CD8-positive, alpha-beta memory T cell (primary cell): ENCODE results near the gene PTGFR. TPM values are rescaled to one million over a fixed set of nuclear protein-coding genes. Genes with fewer than 3 reads are reported as not detected.

Experiments used
- CTCF ChIA-PET: fragments of 350-600 bp; sonication (Branson Sonifier 250); formaldehyde crosslinking; loops from one replicate; lab custom pipeline; 2021; ENCODE audit warnings: antibody characterized with exemption; lab: Charles Lee
- POLR2A ChIA-PET: fragments of 350-600 bp; sonication (Branson Sonifier 250); formaldehyde crosslinking; loops from one replicate; lab custom pipeline; 2021; ENCODE audit warnings: antibody characterized with exemption; lab: Charles Lee
- DNase-seq, 5 donors: peaks; one replicate each; pipeline versions ENCODE4 v3.0.0 to v3.0.0-alpha.2; 2020 to 2022; ENCODE audit warnings: mixed read lengths in 1 of 5
- H3K27ac ChIP-seq: one replicate; pipeline ENCODE4 v1.7.0; 2013; ENCODE audit warnings: low read depth, mild to moderate bottlenecking, low read length, moderate library complexity
- H3K27me3 ChIP-seq: 2 replicates; pipeline ENCODE4 v1.7.0; 2013; ENCODE audit warnings: low read length, mild to moderate bottlenecking; ENCODE audit not compliant: insufficient read depth, poor library complexity, severe bottlenecking
- H3K36me3 ChIP-seq: 2 replicates; pipeline ENCODE4 v1.7.0; 2013; ENCODE audit warnings: mild to moderate bottlenecking, low read length, moderate library complexity; ENCODE audit not compliant: insufficient read depth
- H3K4me1 ChIP-seq: 2 replicates; pipeline ENCODE4 v1.7.0; 2013; ENCODE audit warnings: mild to moderate bottlenecking, low read length, moderate library complexity; ENCODE audit not compliant: insufficient read depth
- H3K4me3 ChIP-seq: 2 replicates; pipeline ENCODE4 v1.7.0; 2013; ENCODE audit warnings: mild to moderate bottlenecking, low read length
- H3K9me3 ChIP-seq: 2 replicates; pipeline ENCODE4 v1.7.0; 2013; ENCODE audit warnings: mild to moderate bottlenecking, low read length
- H3K27ac Mint-ChIP-seq, 8 donors: one replicate each; pipeline ENCODE4 v1.8.0; 2020 to 2021; ENCODE audit warnings: mixed read lengths in 8 of 8, mild to moderate bottlenecking in 6 of 8, inconsistent platforms in 3 of 8, moderate library complexity in 3 of 8
- H3K27me3 Mint-ChIP-seq, 2 donors: one replicate each; pipeline ENCODE4 v1.8.0; 2020 to 2021; ENCODE audit warnings: mixed read lengths in 2 of 2, mild to moderate bottlenecking in 1 of 2, moderate library complexity in 1 of 2
- H3K36me3 Mint-ChIP-seq, 3 donors: one replicate each; pipeline ENCODE4 v1.8.0; 2020 to 2021; ENCODE audit warnings: mixed read lengths in 3 of 3, inconsistent platforms in 1 of 3, mild to moderate bottlenecking in 1 of 3
- H3K4me1 Mint-ChIP-seq, 3 donors: one replicate each; pipeline ENCODE4 v1.8.0; 2020 to 2021; ENCODE audit warnings: mixed read lengths in 3 of 3, inconsistent platforms in 1 of 3, mild to moderate bottlenecking in 1 of 3
- H3K4me3 Mint-ChIP-seq, 7 donors: one replicate each; pipeline ENCODE4 v1.8.0; 2020 to 2021; ENCODE audit warnings: mixed read lengths in 7 of 7, mild to moderate bottlenecking in 6 of 7, moderate library complexity in 4 of 7, inconsistent platforms in 2 of 7
- H3K9me3 Mint-ChIP-seq, 5 donors: one replicate each; pipeline ENCODE4 v1.8.0; 2020 to 2022; ENCODE audit warnings: mixed read lengths in 5 of 5, mild to moderate bottlenecking in 3 of 5, moderate library complexity in 2 of 5, inconsistent platforms in 1 of 5
- polyA plus RNA-seq: library from polyadenylated mRNA; unstranded; fragments of 300-500 nt; fragmentation: Illumina TruSeq; gene quantifications from one replicate; pipeline ENCODE4 v1.2.3, GENCODE V29; 2021
- total RNA-seq, 2 experiments: library from RNA; stranded (reverse); gene quantifications; one replicate each; pipeline ENCODE4 v1.2.3, GENCODE V29; 2021

The PTGFR gene, protein sequence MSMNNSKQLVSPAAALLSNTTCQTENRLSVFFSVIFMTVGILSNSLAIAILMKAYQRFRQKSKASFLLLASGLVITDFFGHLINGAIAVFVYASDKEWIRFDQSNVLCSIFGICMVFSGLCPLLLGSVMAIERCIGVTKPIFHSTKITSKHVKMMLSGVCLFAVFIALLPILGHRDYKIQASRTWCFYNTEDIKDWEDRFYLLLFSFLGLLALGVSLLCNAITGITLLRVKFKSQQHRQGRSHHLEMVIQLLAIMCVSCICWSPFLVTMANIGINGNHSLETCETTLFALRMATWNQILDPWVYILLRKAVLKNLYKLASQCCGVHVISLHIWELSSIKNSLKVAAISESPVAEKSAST
- not detected for total RNA-seq
- polyA plus RNA-seq = not detected

DNA sequence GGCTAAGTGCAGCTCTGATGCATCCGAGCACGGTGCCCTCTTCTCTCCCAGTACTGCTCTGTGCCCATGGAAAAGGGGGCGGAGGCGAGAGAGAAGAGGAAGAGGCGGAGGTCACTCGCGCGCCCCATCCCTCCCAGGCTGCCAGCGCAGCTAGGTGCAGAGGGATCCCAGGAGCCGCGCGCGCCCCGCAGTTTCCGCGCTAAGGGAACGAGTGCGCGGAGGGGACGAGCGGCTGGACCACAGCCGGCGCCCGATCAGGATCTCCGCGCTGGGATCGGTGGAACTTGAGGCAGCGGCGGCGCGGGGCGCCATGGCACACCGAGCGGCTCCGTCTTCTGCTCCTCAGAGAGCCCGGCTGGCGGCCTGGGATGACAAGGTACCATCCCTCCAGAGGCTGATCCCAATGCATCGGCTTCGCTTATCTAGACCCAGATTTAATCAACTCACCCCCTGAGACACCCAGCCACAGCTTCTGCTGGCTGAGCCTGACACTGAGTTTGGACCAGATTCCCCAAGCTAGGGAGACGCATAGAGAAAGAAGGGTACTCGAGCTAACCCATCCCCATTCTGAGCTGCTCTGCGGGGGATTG is at the start of gene PTGFR:
Gene PTGFR (plus strand): TSS at position 114 of the 590 bp plus-strand sequence. CDS start 1,770 bp downstream, outside the sequence.
- POLR2A ChIA-PET = no interaction called here
- Histone ChIP-seq H3K36me3 (no peaks in the 10 kb centered on the region), H3K4me3 (no peak within 1 kb of the TSS), H3K4me1 (no peaks in the 10 kb centered on the region), H3K27me3 (no peaks in the 10 kb centered on the region), H3K27ac (no peak within 1 kb of the TSS), H3K9me3 (no peaks in the 10 kb centered on the region)
- H3K9me3 Mint-ChIP-seq = peaks cover 3 to 17% (median 4%) of the 10 kb centered on the region in 5 donors
- DNase-seq = no peak
- peaks cover 11 to 28% of the 10 kb centered on the region in 2 donors for H3K27me3 Mint-ChIP-seq
- no peak within 1 kb of the TSS for H3K4me3 Mint-ChIP-seq
- H3K4me1 Mint-ChIP-seq = peaks cover 0 to 3% (median 0%) of the 10 kb centered on the region in 3 donors
- H3K36me3 Mint-ChIP-seq = no peaks in the 10 kb centered on the region
- no peak within 1 kb of the TSS for H3K27ac Mint-ChIP-seq
- CTCF ChIA-PET = no interaction called here

DNA sequence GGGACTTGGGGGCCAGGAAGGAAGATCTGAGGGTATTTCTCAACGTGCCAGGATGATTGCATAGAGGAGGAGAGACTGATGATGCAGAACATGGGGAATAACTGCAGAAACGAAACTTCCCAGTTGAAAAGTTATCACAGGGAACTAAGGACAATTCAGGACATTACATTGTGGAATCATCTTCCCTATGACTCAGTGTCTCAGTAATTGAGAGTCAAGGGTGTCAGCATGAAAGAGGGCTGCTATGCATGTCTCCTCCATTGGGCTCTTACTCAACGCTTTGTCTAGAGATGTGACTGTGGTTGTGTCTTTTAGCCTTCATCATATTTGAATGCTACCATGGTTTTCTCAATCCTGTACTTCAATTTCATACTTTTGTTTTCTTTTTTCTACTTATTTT is 48.9 kb upstream of the PTGFR start:
- no peaks in the 10 kb centered on the region for H3K36me3 ChIP-seq
- DNase-seq = no peak
- Mint-ChIP-seq H3K9me3 (peaks cover 0 to 2% (median under 1%) of the 10 kb centered on the region in 5 donors), H3K27me3 (no peaks in the 10 kb centered on the region), H3K4me1 (no peaks in the 10 kb centered on the region), H3K36me3 (no peaks in the 10 kb centered on the region), H3K27ac (no peak overlapping the region), H3K4me3 (no peak overlapping the region)
- no peaks in the 10 kb centered on the region for H3K27me3 ChIP-seq
- ChIA-PET CTCF (no interaction called here), POLR2A (no interaction called here)
- no peak overlapping the region for H3K4me3 ChIP-seq
- H3K9me3 ChIP-seq = no peaks in the 10 kb centered on the region
- H3K4me1 ChIP-seq = no peaks in the 10 kb centered on the region
- no peak overlapping the region for H3K27ac ChIP-seq

DNA sequence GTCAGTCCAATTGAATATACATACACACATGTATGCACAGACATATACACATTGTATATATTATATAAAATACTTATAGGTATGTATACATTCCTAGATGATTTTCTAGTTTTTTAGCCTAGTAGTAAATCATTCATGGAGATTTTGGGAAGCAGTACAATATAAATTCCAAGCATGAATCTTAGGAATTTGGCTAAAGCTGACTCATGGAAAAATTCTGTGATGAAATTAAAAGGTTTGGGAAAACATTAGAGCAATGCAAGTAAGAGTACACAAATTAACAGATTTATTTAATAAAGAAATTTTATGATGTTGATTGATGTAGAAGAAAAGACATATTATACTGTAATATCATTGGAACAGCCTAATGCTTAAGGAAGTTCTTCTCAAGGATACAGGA is 43.7 kb upstream of the PTGFR start:
- Mint-ChIP-seq H3K4me3 (no peak overlapping the region), H3K27ac (no peak overlapping the region), H3K27me3 (no peaks in the 10 kb centered on the region), H3K36me3 (no peaks in the 10 kb centered on the region), H3K4me1 (no peaks in the 10 kb centered on the region), H3K9me3 (peaks cover 0 to 3% (median 0%) of the 10 kb centered on the region in 5 donors)
- CTCF ChIA-PET = no interaction called here
- Histone ChIP-seq H3K4me3 (no peak overlapping the region), H3K36me3 (no peaks in the 10 kb centered on the region), H3K4me1 (no peaks in the 10 kb centered on the region), H3K9me3 (no peaks in the 10 kb centered on the region), H3K27ac (no peak overlapping the region), H3K27me3 (no peaks in the 10 kb centered on the region)
- DNase-seq = no peak
- POLR2A ChIA-PET = no interaction called here

DNA sequence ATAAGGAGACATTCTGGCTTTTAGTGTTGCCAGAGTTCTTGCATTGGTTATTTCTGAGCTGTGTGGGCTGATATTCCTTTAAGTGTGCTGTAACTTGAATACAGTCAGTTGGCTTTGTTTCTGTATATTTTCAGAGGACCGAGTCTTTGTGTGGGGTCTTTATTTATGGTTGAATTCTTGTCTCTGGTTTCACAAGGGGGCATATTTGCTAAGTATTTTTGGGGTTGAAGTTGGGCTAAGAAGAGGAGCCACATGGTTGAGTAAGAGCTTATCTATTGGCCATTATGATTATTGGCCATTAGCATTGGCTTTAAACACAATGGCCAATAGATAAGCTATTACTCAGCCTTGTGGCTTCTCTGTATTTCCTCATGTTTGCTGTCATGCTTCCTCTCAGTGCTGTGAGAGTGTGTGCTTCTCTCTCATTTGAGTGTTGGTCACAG is 26.3 kb upstream of the PTGFR start:
- no peaks in the 10 kb centered on the region for H3K36me3 ChIP-seq
- Mint-ChIP-seq H3K4me3 (no peak overlapping the region), H3K27me3 (peaks cover 0 to 4% of the 10 kb centered on the region in 2 donors), H3K36me3 (no peaks in the 10 kb centered on the region), H3K27ac (no peak overlapping the region), H3K9me3 (peaks cover 19 to 37% (median 28%) of the 10 kb centered on the region in 5 donors), H3K4me1 (no peaks in the 10 kb centered on the region)
- ChIA-PET CTCF (no interaction called here), POLR2A (no interaction called here)
- H3K27ac ChIP-seq = no peak overlapping the region
- H3K27me3 ChIP-seq = no peaks in the 10 kb centered on the region
- H3K9me3 ChIP-seq = no peaks in the 10 kb centered on the region
- DNase-seq = no peak
- no peaks in the 10 kb centered on the region for H3K4me1 ChIP-seq
- H3K4me3 ChIP-seq = no peak overlapping the region

DNA sequence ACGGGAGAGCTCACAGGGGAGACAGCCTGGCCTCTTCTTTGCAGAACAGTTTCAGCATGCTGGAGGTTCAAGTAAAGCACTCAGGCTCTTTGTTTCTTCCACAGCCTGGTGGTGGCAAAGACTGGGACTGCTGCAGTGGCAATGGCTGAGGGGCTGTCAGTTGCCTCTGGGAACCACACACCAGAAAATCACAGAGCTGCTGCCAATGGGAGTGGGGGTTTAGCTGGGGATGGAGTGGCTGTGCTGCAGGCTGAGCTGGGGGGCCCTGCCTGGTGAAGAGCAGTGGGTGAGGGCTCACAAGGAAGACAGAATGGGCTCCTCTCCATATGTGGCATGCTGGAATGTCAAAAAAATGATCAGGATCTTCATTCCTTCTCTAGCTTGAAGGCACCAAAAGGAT is 25.6 kb upstream of the PTGFR start:
- H3K4me1 Mint-ChIP-seq = no peaks in the 10 kb centered on the region
- peaks cover 0 to 4% of the 10 kb centered on the region in 2 donors for H3K27me3 Mint-ChIP-seq
- ChIA-PET CTCF (no interaction called here), POLR2A (no interaction called here)
- Histone ChIP-seq H3K9me3 (no peaks in the 10 kb centered on the region), H3K36me3 (no peaks in the 10 kb centered on the region), H3K4me1 (no peaks in the 10 kb centered on the region), H3K27ac (no peak overlapping the region), H3K27me3 (no peaks in the 10 kb centered on the region), H3K4me3 (no peak overlapping the region)
- H3K4me3 Mint-ChIP-seq = no peak overlapping the region
- peaks cover 19 to 37% (median 28%) of the 10 kb centered on the region in 5 donors for H3K9me3 Mint-ChIP-seq
- H3K27ac Mint-ChIP-seq = no peak overlapping the region
- H3K36me3 Mint-ChIP-seq = no peaks in the 10 kb centered on the region
- no peak for DNase-seq

DNA sequence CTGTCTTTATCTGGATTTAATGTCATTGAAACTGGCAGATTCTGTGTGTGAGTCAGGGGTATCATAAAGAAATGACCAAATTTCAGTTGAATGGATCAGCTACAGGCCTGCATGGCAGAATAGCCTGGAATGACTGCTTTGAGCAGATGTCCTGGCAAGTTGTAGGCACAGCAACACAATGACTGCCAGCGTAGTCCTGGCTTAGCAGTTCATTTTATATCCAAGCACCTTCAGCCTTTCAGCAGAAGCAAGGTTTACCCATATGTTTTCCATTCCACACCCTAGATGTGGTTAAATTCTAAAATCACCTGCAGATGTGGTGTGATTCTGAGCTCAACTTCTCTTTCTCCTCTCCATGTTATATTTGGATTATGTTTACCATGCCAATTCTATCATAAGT is 22.3 kb upstream of the PTGFR start:
- Mint-ChIP-seq H3K27me3 (peaks cover 0 to 4% of the 10 kb centered on the region in 2 donors), H3K9me3 (peaks cover 0 to 14% (median 3%) of the 10 kb centered on the region in 5 donors), H3K36me3 (no peaks in the 10 kb centered on the region), H3K4me3 (no peak overlapping the region), H3K27ac (no peak overlapping the region), H3K4me1 (no peaks in the 10 kb centered on the region)
- no peak overlapping the region for H3K27ac ChIP-seq
- CTCF ChIA-PET = no interaction called here
- no peaks in the 10 kb centered on the region for H3K9me3 ChIP-seq
- H3K4me1 ChIP-seq = no peaks in the 10 kb centered on the region
- H3K4me3 ChIP-seq = no peak overlapping the region
- no peaks in the 10 kb centered on the region for H3K36me3 ChIP-seq
- POLR2A ChIA-PET = no interaction called here
- no peak for DNase-seq
- H3K27me3 ChIP-seq = no peaks in the 10 kb centered on the region

DNA sequence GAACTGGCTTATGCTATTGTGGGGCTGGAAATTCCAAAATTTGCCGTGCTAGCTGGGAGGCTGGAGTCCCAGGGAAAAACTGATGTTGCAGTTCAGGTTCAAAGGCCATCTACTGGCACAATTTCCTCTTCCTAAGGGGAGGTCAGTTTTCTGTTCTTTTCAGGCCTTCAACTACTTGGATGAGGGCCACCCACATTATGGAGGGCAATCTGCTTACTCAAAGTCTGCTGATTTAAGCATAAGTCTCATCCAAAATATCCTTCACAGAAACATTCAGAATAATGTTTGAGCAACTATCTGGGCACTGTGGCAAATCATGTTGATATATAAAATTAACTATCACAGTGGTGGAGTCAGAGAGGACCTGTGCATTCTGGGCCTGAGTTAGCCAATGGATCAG is 21.2 kb upstream of the PTGFR start:
- H3K9me3 ChIP-seq = no peaks in the 10 kb centered on the region
- H3K4me1 Mint-ChIP-seq = no peaks in the 10 kb centered on the region
- no peaks in the 10 kb centered on the region for H3K4me1 ChIP-seq
- no peak overlapping the region for H3K4me3 ChIP-seq
- peaks cover 0 to 2% of the 10 kb centered on the region in 2 donors for H3K27me3 Mint-ChIP-seq
- CTCF ChIA-PET = no interaction called here
- H3K36me3 Mint-ChIP-seq = no peaks in the 10 kb centered on the region
- no peak overlapping the region for H3K27ac ChIP-seq
- no peaks in the 10 kb centered on the region for H3K36me3 ChIP-seq
- POLR2A ChIA-PET = no interaction called here
- H3K27me3 ChIP-seq = no peaks in the 10 kb centered on the region
- H3K27ac Mint-ChIP-seq = no peak overlapping the region
- H3K9me3 Mint-ChIP-seq = peaks cover 0 to 4% (median 3%) of the 10 kb centered on the region in 5 donors
- no peak for DNase-seq
- no peak overlapping the region for H3K4me3 Mint-ChIP-seq

DNA sequence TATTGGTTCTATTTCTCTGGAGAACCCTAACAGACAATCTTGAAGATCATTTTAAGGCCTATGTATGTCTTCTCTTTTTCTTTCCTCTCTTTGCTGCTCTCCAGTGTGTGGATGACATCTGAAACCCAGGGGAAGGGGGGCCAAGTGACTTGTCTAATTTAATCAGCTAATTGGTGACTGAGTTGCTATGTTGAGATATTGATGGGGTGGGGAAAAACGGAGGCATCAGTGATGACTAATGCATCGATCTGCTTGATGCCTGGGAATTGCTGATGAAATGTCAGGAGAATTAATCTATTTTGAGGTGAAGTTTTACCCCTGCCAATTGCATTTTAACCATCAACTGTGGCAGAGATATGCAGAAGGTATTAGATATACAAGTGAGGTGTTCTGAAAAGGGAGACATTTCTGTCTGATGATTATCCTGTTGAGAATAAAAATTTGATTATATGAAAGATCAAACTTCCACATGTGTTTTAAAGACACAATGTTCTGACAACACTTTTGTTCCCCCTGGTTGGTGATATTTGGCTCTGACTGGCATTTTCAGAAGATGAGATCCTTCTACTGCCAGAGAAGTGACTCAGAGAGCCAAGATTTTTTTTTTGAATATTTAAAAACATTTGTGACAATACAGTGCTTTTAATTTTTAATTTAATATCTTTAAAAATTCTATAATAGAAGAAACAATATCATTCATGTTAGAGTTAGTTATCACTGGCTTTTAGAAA is 18.7 kb upstream of the PTGFR start:
- H3K4me3 ChIP-seq = no peak overlapping the region
- H3K36me3 Mint-ChIP-seq = no peaks in the 10 kb centered on the region
- H3K4me1 ChIP-seq = no peaks in the 10 kb centered on the region
- H3K9me3 ChIP-seq = no peaks in the 10 kb centered on the region
- H3K4me3 Mint-ChIP-seq = no peak overlapping the region
- ChIA-PET POLR2A (no interaction called here), CTCF (no interaction called here)
- no peaks in the 10 kb centered on the region for H3K36me3 ChIP-seq
- H3K9me3 Mint-ChIP-seq = peaks cover 0 to 6% (median 0%) of the 10 kb centered on the region in 5 donors
- H3K27ac ChIP-seq = no peak overlapping the region
- H3K4me1 Mint-ChIP-seq = no peaks in the 10 kb centered on the region
- peaks cover 0 to 2% of the 10 kb centered on the region in 2 donors for H3K27me3 Mint-ChIP-seq
- H3K27ac Mint-ChIP-seq = no peak overlapping the region
- no peaks in the 10 kb centered on the region for H3K27me3 ChIP-seq
- no peak for DNase-seq
